Brain microvascular endothelial cell (primary cell): Measurements from ENCODE around the gene TSC22D2.

ENCODE experiments used
- DNase-seq: peaks from one replicate; pipeline ENCODE4 v3.0.0-alpha.2; 2020
- H3K27ac ChIP-seq: fragments of 250-450 bp; sonication (Bioruptor Pico); 2 replicates; pipeline ENCODE4 v1.5.1; 2020; ENCODE audit warnings: mild to moderate bottlenecking, moderate library complexity
- H3K27me3 ChIP-seq: fragments of 250-450 bp; sonication (Bioruptor Pico); replicated peaks from 2 replicates; pipeline ENCODE4 v1.5.1; 2020; ENCODE audit warnings: mild to moderate bottlenecking
- H3K36me3 ChIP-seq: fragments of 250-450 bp; sonication (Bioruptor Pico); replicated peaks from 2 replicates; pipeline ENCODE4 v1.5.1; 2020; ENCODE audit warnings: mild to moderate bottlenecking
- H3K4me3 ChIP-seq: 2 replicates; pipeline ENCODE4 v1.5.1; 2011; ENCODE audit warnings: low read depth, mild to moderate bottlenecking, control low read depth, low read length, moderate library complexity
- in situ Hi-C: cut with HindIII; loops from 2 replicates; pipeline ENCODE4 v1.10.0; 2017; ENCODE audit warnings: low sequenced_read_pairs, low pct_ligation_motif_present
- TF ChIP-seq, protein P1 (sequence below): IDR thresholded peaks from 2 replicates; pipeline ENCODE4 v1.5.1; 2011; ENCODE audit warnings: low read depth, mild to moderate bottlenecking, moderate library complexity, low read length, control low read depth, inconsistent platforms; ENCODE audit errors: missing control alignments

The TSC22D2 gene

GRCh38 chr3:150429767-150430671, 21.9 kb downstream of the TSC22D2 start:
- TF ChIP-seq, protein P1, sequence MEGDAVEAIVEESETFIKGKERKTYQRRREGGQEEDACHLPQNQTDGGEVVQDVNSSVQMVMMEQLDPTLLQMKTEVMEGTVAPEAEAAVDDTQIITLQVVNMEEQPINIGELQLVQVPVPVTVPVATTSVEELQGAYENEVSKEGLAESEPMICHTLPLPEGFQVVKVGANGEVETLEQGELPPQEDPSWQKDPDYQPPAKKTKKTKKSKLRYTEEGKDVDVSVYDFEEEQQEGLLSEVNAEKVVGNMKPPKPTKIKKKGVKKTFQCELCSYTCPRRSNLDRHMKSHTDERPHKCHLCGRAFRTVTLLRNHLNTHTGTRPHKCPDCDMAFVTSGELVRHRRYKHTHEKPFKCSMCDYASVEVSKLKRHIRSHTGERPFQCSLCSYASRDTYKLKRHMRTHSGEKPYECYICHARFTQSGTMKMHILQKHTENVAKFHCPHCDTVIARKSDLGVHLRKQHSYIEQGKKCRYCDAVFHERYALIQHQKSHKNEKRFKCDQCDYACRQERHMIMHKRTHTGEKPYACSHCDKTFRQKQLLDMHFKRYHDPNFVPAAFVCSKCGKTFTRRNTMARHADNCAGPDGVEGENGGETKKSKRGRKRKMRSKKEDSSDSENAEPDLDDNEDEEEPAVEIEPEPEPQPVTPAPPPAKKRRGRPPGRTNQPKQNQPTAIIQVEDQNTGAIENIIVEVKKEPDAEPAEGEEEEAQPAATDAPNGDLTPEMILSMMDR: no peak
- DNase-seq: no peak
- Histone ChIP-seq H3K36me3 (no peaks in the 10 kb centered on the region), H3K27ac (no peak overlapping the region), H3K27me3 (no peaks in the 10 kb centered on the region), H3K4me3 (no peak overlapping the region)
- in situ Hi-C loops: no loop called here

GRCh38 chr3:150433347-150433746, 25.2 kb downstream of the TSC22D2 start:
- in situ Hi-C loops: no loop called here
- no peaks in the 10 kb centered on the region for H3K27me3 ChIP-seq
- no peak overlapping the region for H3K27ac ChIP-seq
- DNase-seq: no peak
- TF ChIP-seq, protein P1: no peak
- H3K4me3 ChIP-seq: no peak overlapping the region
- no peaks in the 10 kb centered on the region for H3K36me3 ChIP-seq

DNA sequence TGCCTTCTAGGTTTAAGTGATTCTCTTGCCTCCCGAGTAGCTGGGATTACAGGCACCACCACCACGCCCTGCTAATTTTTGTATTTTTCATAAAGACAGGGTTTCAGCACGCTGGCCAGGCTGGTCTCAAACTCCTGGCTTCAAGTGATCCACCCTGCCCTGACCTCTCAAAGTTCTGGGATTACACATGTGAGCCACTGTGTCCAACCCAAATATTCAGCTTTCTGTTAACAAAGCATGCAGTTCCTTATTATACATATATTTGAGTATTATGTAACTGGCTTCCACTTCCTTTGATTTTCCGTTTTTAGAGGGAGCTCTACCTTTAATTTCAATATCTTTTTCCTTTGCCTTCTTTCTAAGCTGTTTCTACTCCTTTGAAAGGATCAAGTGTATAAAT, 26.1 kb downstream of the TSC22D2 start:
- in situ Hi-C loops: no loop called here

GRCh38 chr3:150436161-150436560, 28.1 kb downstream of the TSC22D2 start:
- H3K27ac ChIP-seq: no peak overlapping the region
- no peak overlapping the region for H3K4me3 ChIP-seq
- H3K27me3 ChIP-seq: no peaks in the 10 kb centered on the region
- H3K36me3 ChIP-seq: no peaks in the 10 kb centered on the region
- DNase-seq: no peak
- in situ Hi-C loops: no loop called here
- TF ChIP-seq, protein P1: no peak

More for the DNA sequence above, 26.1 kb downstream of the TSC22D2 start:
- Histone ChIP-seq H3K4me3 (no peak overlapping the region), H3K36me3 (no peaks in the 10 kb centered on the region), H3K27me3 (no peaks in the 10 kb centered on the region), H3K27ac (no peak overlapping the region)
- DNase-seq: no peak
- TF ChIP-seq, protein P1: no peak

DNA sequence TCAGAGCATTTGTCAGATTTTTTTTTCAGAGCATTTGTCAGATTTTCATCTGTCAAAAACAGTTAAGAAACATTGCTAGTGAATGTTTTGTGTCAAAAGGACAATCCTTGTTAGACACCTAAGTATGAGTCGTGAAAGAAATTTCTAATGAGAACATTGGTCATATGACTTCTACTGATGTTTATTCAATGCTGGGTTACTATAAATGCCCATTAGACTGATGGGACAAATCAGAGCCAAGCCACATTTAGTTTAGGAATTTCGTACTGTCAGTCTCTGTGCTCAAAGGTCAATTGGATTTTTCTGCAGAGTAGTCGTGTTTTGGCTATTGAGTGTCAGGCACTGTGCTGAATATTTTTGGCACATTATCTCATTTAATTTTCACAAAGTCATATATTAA, 31.6 kb downstream of the TSC22D2 start:
- no peak overlapping the region for H3K4me3 ChIP-seq
- in situ Hi-C loops: no loop called here
- no peaks in the 10 kb centered on the region for H3K27me3 ChIP-seq
- TF ChIP-seq, protein P1: no peak
- DNase-seq: no peak
- no peak overlapping the region for H3K27ac ChIP-seq
- peaks cover 6% of the 10 kb centered on the region for H3K36me3 ChIP-seq
